ENCODE data around the gene LTBP2.

LTBP2 gene

GRCh38 chr14:74587363-74587707 lies 24.7 kb downstream of the LTBP2 start:
- no peak for DNase-seq

- no peak for DNase-seq
Measured at GRCh38 chr14:74586681-74587362, 25.2 kb downstream of the LTBP2 start.

- DNase-seq = no peak
Measured at GRCh38 chr14:74585406-74586335, 26.4 kb downstream of the LTBP2 start.

- no peak for DNase-seq
Measured at GRCh38 chr14:74584951-74585350, 27.1 kb downstream of the LTBP2 start.

- DNase-seq = peak; percentile 39 to 52
Measured at GRCh38 chr14:74583689-74584434, 28.2 kb downstream of the LTBP2 start.

- no peak for DNase-seq
Measured at GRCh38 chr14:74582910-74583581, 29.0 kb downstream of the LTBP2 start.

GRCh38 chr14:74580275-74580672 lies 31.8 kb downstream of the LTBP2 start:
- DNase-seq = peak in 1 of 2 experiments; percentile 29

- DNase-seq = peak; percentile 57 to 59
Measured at GRCh38 chr14:74579447-74580274, 32.4 kb downstream of the LTBP2 start.

- no peak for DNase-seq
Measured at GRCh38 chr14:74578479-74578878, 33.6 kb downstream of the LTBP2 start.

- DNase-seq = no peak
Measured at GRCh38 chr14:74577948-74578275, 34.1 kb downstream of the LTBP2 start.

- no peak for DNase-seq
Measured at GRCh38 chr14:74577247-74577947, 34.6 kb downstream of the LTBP2 start.

GRCh38 chr14:74575936-74576335 lies 36.1 kb downstream of the LTBP2 start:
- no peak for DNase-seq

GRCh38 chr14:74575507-74575906 lies 36.5 kb downstream of the LTBP2 start:
- no peak for DNase-seq

- DNase-seq = no peak
Measured at GRCh38 chr14:74574706-74575105, 37.3 kb downstream of the LTBP2 start.

GRCh38 chr14:74574090-74574433 lies 38.0 kb downstream of the LTBP2 start:
- DNase-seq = no peak

- no peak for DNase-seq
Measured at GRCh38 chr14:74573421-74574089, 38.5 kb downstream of the LTBP2 start.

GRCh38 chr14:74572726-74573301 lies 39.2 kb downstream of the LTBP2 start:
- no peak for DNase-seq

- peak; percentile 37 to 44 for DNase-seq
Measured at GRCh38 chr14:74571901-74572725, 39.9 kb downstream of the LTBP2 start.

GRCh38 chr14:74571441-74571841 lies 40.6 kb downstream of the LTBP2 start:
- DNase-seq = no peak

- DNase-seq = no peak
Measured at GRCh38 chr14:74570696-74571095, 41.3 kb downstream of the LTBP2 start.

Measured in activated T-cell treated with anti-CD3 and anti-CD28 coated beads, Interleukin-2, amount 50 U/mL, for 48 hours (primary cell).